ENCODE measurements around the gene PCDHA8.
"Not testable (repeated sequence)": the region's sequence is repeated elsewhere in the genome, so short reads cannot be mapped to it uniquely, and the experiment has no call there.

Gene PCDHA8

GRCh38 chr5:140862441-140863295, 21.7 kb downstream of the PCDHA8 start:
- no peak for TF ChIP-seq CTCF (IDR thresholded peaks at IDR 0.05; ENCODE audit: borderline replicate concordance, insufficient read depth, low read depth, low read length)
- H3K4me3 ChIP-seq (ENCODE audit: low read depth, low read length), result no peak overlapping the region

- H3K4me3 ChIP-seq (ENCODE audit: low read depth, low read length), result no peak within 1 kb of the TSS
- no peak for TF ChIP-seq CTCF (IDR thresholded peaks at IDR 0.05; ENCODE audit: borderline replicate concordance, insufficient read depth, low read depth, low read length)
Measured at GRCh38 chr5:140868721-140869554, 28.0 kb downstream of the PCDHA8 start, which contains the start of gene PCDHA11. PCDHA11 (plus strand) TSS chr5:140868957; CDS start chr5:140869104, 147 bp downstream.

GRCh38 chr5:140869555-140869886, 28.5 kb downstream of the PCDHA8 start:
- no peak for TF ChIP-seq CTCF (IDR thresholded peaks at IDR 0.05; ENCODE audit: borderline replicate concordance, insufficient read depth, low read depth, low read length)
- H3K4me3 ChIP-seq (ENCODE audit: low read depth, low read length), result no peak overlapping the region

- H3K4me3 ChIP-seq (ENCODE audit: low read depth, low read length), result no peak overlapping the region
- no peak for TF ChIP-seq CTCF (IDR thresholded peaks at IDR 0.05; ENCODE audit: borderline replicate concordance, insufficient read depth, low read depth, low read length)
Measured at GRCh38 chr5:140870221-140871201, 29.5 kb downstream of the PCDHA8 start.

- no peak within 1 kb of the TSS for H3K4me3 ChIP-seq (ENCODE audit: low read depth, low read length)
Measured at GRCh38 chr5:140875085-140876065, 34.4 kb downstream of the PCDHA8 start, which contains the start of gene PCDHA12. PCDHA12 (plus strand) TSS chr5:140875308; CDS start chr5:140875473, 165 bp downstream.

GRCh38 chr5:140876541-140877261, 35.7 kb downstream of the PCDHA8 start:
- H3K4me3 ChIP-seq (ENCODE audit: low read depth, low read length), result not testable (repeated sequence)

More at GRCh38 chr5:140875085-140876065, 34.4 kb downstream of the PCDHA8 start, which contains the start of gene PCDHA12:
- no peak for TF ChIP-seq CTCF (IDR thresholded peaks at IDR 0.05; ENCODE audit: borderline replicate concordance, insufficient read depth, low read depth, low read length)
